Activated T-helper 9 cell treated with anti-CD3 and anti-CD28 coated beads, Interleukin-2, amount 50 U/mL, for 16 hours (primary cell): ENCODE measurements around the gene FYCO1.

Source experiments
- DNase-seq: peaks from one replicate; pipeline ENCODE4 v3.0.0-alpha.2; 2020; ENCODE audit warnings: low read depth

FYCO1 gene

DNA sequence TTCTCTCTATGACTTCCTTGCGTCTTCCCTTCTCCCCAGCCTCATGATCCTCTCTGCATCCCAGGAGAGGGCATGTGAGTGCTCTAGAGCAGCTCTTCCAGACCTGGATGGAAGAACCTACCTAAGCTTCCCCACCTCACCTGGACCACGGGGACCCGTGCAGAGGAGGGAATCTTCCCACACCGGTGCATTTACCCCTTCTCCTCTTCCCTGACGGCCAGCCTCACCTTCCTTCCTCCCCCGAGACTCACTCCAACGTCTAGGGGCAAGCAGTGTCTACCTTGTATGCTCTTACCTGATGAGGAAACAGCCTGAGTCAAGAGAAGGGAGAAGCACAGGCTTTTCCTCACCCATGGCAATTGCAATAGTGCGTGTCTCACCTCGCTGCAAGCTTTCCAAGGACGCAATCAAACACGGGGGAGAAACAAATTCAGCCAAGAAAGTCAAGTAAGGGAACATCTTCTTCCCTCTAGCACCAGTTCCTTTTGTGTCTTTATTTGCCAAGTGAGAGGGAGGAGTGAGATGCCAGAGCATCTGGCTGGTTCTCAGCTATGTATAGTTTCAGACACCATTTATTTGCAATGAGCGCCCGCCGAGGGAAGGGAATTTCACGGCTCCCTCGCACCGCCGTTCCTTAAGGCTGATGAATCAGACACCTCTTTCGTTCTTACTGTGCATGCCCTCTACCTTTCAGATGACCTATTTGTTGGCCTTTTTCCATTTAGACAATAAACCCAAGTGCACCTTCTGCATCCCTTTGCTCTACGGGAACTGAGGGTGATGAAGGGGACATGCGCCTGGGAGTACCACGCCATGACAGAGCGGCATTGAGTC, 111.0 kb downstream of the FYCO1 start:
- DNase-seq: peak; percentile 33

DNA sequence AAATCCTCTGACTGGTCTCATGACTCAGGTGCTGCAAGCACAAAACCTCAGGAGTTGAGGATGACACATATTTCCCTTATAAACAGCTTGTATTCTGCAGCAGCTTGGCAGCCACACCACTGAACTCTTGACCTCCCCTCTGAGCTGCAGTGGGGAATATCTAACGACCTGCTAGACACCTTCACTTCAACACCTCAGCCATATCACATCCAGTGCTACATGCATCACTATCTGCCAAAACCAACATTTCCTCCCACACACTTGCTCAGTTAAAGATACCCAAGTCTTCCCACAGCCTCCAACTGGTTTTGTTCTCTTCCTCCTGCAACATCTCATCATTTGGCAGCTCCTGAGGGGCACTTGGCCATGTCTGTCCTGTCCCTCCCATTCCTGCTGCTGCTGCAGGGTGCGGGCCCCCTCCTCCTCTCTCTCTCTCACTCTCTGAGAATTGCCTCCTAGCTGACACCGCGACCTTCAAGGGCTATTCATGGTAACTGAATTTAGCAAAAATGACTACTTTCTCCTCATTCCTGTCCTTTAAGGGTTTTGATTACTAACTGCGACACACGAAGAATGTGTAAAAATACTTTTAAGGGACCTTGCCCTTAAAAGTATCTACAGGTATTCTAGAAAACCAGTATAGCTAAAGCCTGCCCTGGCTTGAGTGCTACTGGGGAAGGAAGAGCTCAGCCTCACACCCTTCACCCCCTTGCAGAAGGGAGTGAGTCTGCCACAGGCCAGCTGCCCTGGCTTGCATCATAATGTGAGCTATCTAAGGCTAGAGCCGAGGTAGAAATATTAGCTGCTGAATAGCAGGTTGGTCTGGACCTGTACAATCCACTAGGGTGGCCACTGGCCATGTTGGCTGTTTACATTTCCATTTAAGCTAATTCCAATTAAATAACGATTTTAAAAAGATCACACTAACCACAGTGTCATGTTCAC, 114.3 kb downstream of the FYCO1 start:
- peak; percentile 29 for DNase-seq

GRCh38 chr3:45880725-45881077, 114.9 kb downstream of the FYCO1 start:
- no peak for DNase-seq

DNA sequence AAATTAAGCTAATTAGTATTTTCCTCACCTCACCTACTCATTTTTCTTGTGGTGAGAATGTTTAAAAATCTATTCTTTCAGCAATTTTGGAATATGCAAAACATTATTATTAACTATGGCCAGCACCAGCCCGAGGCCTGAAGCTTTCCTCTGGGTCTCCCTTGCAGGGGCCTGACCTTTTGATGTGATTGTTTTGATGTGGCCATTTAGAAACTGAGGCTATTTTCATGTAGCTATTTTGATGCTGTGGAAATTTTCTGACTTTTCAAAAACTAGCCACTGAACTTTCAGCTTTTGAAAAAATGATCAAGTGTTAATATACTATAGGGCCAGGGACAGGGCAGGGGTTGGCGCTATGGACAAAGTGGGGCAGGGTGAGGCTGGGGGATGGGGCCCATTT, 117.5 kb downstream of the FYCO1 start:
- no peak for DNase-seq

DNA sequence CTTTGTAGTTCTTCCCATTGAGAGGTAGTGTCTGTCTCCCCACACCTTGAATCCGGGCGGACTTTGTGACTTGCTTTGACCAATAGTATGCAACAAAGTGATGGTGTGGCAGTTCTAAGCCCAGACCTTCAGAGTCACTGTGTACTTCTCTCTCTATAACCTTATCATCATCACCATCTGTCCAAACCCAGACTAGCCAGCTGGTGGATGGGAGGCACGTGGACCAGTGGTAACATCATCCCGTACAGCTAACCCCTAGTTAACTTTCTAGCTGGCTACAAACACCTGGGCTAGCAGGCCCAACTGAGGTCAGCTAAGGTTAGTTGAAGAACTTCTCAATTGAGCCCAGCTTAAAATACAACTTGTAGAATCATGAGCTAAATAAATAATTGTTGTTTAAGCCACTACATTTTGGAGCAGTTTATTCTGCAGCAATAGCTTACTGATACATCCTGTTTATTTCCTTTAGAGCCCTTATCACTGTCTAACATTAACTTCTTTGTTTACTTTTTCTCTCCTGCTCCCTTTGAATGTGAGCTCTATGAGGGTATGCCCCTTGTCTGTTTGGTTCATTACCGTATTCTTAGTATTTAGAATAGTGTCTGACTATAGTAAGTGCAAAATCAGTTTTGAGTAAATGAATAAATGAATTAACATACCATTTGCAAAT, 120.8 kb downstream of the FYCO1 start:
- DNase-seq: no peak

GRCh38 chr3:45873638-45874037, 122.0 kb downstream of the FYCO1 start:
- no peak for DNase-seq

- DNase-seq: no peak
These were observed 122.6 kb downstream of the FYCO1 start for GRCh38 chr3:45873036-45873435.

DNA sequence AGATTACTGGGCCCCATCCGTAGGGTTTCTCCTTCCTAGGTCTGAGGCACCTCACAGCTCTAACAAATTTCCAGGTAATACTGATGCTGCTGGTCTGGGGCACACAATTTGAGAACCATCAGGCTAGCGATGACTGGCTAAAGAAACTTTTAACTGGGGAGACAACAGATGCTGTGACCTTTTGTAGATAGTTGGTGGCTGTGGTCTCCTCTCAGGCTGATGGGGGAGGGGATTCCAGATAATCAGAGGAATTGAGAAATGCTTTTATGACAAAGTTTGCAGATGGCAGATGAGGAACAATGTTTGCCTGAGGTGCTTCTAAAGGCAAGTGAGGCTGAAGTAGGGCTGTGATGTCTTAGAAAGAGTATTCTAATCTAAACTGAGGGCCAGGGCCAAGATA, 123.1 kb downstream of the FYCO1 start:
- no peak for DNase-seq

DNA sequence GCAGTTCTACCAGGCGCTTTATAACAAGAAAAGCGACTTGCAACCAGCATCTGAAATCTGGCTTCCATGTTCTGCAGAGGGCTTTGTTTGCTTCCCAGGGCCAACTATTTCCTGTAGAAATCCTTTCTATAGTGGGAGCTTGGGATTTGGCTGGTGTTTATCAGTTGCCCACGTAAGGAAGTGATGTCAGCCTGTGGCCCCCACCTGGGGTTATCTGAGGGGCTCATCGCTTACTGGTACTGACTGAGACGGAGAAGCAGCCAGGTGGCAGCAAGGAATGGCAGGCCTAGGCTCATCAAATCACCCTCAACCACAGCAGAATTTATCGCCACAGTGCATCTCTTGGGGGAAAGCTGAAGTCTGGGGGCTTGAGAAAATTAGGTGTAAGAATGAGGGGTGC, 123.8 kb downstream of the FYCO1 start:
- DNase-seq: no peak

- peak; percentile 41 for DNase-seq
These were observed 125.5 kb downstream of the FYCO1 start for GRCh38 chr3:45870099-45870498.

GRCh38 chr3:45869638-45870037, 126.0 kb downstream of the FYCO1 start:
- DNase-seq: no peak

- no peak for DNase-seq
These were observed 127.0 kb downstream of the FYCO1 start for GRCh38 chr3:45868650-45869049.

DNA sequence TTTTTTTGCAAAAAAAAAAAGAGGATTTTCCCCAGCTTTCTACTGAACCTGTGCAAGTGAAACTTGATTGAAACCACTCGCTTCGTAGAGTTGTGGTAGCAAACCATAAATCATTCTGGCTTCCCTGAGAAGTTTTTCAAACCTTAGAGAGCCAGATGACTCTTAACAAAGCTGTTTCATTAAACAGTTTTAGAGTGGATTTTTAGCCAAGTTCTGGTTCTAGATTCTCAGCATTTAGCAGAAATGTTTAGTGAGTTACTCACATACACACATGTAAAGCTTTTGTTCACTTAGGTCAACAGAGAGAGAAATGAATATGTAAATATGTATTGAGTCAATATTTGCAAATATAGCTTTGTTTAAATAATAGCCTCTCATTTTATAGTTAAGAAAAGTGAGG, 127.4 kb downstream of the FYCO1 start:
- DNase-seq: no peak
